Activated CD8-positive, alpha-beta memory T cell treated with anti-CD3 and anti-CD28 coated beads, Interleukin-2, amount 50 U/mL, for 24 hours (primary cell): Measurements from ENCODE around the gene TATDN3.
A peak's percentile ranks its signal among the peaks of the same experiment; 100 is the strongest.
"Not testable (repeated sequence)": the region's sequence is repeated elsewhere in the genome, so short reads cannot be mapped to it uniquely, and the experiment has no call there.

Experiments used
- DNase-seq: peaks from one replicate; pipeline ENCODE4 v3.0.0-alpha.2; 2020; ENCODE audit errors: extremely low read depth

TATDN3 gene

GRCh38 chr1:212775241-212775640 lies 16.5 kb upstream of the TATDN3 start:
- DNase-seq = no peak

GRCh38 chr1:212777151-212777550 lies 14.5 kb upstream of the TATDN3 start:
- DNase-seq = no peak

GRCh38 chr1:212779086-212779485 lies 12.6 kb upstream of the TATDN3 start:
- DNase-seq = not testable (repeated sequence)

GRCh38 chr1:212780759-212781158 lies 10.9 kb upstream of the TATDN3 start:
- no peak for DNase-seq

GRCh38 chr1:212781225-212781624 lies 10.5 kb upstream of the TATDN3 start:
- no peak for DNase-seq

- DNase-seq = no peak
Measured at GRCh38 chr1:212782422-212783154, 9.1 kb upstream of the TATDN3 start.

- DNase-seq = no peak
Measured at GRCh38 chr1:212783976-212784375, 7.7 kb upstream of the TATDN3 start.

- DNase-seq = no peak
Measured at GRCh38 chr1:212785871-212786270, 5.8 kb upstream of the TATDN3 start.

- DNase-seq = peak; percentile 7
Measured at GRCh38 chr1:212791261-212791675, 426 bp upstream of the TATDN3 start.

- DNase-seq = no peak
Measured at GRCh38 chr1:212792396-212792908, 758 bp downstream of the TATDN3 start.

GRCh38 chr1:212794561-212795014 lies 2.9 kb downstream of the TATDN3 start:
- no peak for DNase-seq

GRCh38 chr1:212797681-212798080 lies 6.0 kb downstream of the TATDN3 start:
- DNase-seq = no peak

- no peak for DNase-seq
Measured at GRCh38 chr1:212805767-212806166, 14.1 kb downstream of the TATDN3 start.

GRCh38 chr1:212814537-212815334 lies 23.0 kb downstream of the TATDN3 start:
- DNase-seq = no peak

GRCh38 chr1:212816567-212817278 lies 25.0 kb downstream of the TATDN3 start:
- DNase-seq = no peak

- no peak for DNase-seq
Measured at GRCh38 chr1:212819726-212820125, 28.0 kb downstream of the TATDN3 start.

GRCh38 chr1:212820969-212821368 lies 29.3 kb downstream of the TATDN3 start:
- no peak for DNase-seq

GRCh38 chr1:212822956-212823355 lies 31.3 kb downstream of the TATDN3 start:
- DNase-seq = no peak

GRCh38 chr1:212824201-212824600 lies 32.5 kb downstream of the TATDN3 start:
- no peak for DNase-seq

GRCh38 chr1:212825798-212826452 lies 34.2 kb downstream of the TATDN3 start:
- no peak for DNase-seq

- DNase-seq = no peak
Measured at GRCh38 chr1:212827171-212827776, 35.6 kb downstream of the TATDN3 start.
